ENCODE measurements around the gene SPDYE5.

The SPDYE5 gene

DNA sequence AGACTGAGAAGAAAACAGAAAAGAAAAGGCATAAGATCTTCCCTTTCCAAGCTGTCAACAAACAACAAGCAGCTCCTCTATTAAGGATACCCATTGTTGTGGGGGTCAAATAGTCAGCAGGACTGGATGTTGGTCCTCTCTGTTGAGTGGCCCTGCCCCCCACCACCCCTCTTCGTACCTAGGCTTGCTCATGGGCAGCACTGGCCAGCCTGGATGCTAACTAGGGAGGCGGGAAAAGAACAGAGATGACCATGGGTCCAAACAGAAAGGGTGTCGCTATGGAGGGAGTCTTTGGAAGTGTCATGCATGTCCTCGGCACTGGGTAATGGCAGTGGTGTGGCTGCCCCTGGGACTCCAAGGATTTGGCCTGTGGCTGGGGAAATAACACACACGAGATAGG, 45.6 kb downstream of the SPDYE5 start:
- no peak for DNase-seq

GRCh38 chr7:75546237-75547015, 54.3 kb downstream of the SPDYE5 start:
- DNase-seq: no peak

All from activated gamma-delta T cell treated with Interleukin-2 at 50 U/mL for 16 hours (primary cell).